Islet precursor cell (in vitro differentiated cells): ENCODE results near the gene ANKRD28.
"Not testable (repeated sequence)": the region's sequence is repeated elsewhere in the genome, so short reads cannot be mapped to it uniquely, and the experiment has no call there.

Experiments
- DNase-seq: peaks from one replicate; pipeline ENCODE4 v3.0.0-alpha.2; 2018

Gene ANKRD28

DNA sequence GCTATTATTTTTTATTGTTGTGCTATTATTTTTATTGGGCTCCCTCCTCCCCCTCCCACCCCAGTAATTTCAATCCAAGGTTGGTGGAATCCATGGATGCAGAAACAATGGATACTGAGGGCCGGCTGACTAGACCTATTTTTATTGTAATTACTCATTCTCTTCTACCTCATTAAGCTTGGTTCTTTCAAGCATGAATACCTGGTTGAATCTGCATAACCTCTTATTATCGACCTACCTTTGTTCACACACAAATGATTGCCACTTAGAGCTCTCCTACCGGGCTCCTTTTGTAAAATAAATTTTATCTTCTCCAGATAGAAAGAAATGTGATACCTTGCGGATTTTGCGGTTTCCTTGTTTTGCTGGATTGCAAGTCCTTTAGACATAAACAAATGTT, 164.6 kb downstream of the ANKRD28 start:
- DNase-seq, result no peak

DNA sequence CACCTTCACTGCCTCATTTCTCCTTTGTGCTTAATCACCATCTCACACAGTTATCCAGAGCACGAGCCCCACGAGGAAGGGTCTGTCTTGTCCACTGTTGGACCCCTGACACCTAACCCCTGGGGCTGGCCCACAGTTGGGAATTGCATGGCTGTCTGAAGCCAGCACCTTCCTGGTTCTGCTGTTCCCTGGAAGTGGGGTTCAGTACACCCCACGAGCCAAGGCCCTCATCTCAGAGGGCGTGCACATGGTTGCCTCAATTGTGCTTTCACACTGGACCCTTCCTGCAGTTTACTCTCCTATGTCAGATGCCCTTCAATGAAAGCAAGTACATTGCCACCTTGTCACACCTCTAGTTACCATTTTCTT, 165.6 kb downstream of the ANKRD28 start:
- DNase-seq, result no peak

DNA sequence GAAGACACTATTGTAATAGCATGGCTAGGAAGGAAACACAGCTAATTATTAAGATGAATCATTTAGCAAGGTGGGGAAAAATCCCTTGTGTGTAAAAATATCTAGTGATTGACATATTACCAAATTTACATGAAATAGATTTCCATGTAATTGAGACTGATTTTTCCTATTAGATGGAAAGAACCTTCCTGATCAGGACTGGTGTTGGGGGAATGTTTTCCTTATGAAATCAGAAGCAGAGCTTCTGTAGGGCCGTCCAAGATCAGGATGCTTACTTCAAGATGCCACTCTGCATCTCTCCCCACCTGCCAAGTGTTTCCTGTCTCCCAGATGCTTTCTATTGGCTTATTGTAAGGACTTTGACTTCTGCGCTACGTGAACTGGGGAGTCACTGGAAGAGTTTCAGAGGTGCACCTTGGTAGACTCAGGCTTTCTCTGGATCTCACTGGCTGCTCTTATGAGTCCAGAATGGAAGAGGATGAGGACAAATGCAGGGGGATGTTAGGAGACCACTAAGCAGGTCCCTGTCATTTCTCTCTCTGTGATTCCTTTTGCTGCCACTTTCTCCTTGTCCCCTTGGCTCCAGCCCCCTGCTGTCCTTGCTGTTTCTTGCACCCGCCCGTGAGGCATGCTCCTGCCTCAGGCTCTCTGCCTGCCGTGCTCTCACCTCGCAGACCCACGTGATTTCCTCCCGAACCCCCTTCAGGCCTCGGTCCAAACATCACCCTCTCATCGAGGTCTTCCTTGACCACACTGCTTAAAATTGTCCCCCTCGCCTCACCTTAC, 166.2 kb downstream of the ANKRD28 start:
- DNase-seq, result no peak

DNA sequence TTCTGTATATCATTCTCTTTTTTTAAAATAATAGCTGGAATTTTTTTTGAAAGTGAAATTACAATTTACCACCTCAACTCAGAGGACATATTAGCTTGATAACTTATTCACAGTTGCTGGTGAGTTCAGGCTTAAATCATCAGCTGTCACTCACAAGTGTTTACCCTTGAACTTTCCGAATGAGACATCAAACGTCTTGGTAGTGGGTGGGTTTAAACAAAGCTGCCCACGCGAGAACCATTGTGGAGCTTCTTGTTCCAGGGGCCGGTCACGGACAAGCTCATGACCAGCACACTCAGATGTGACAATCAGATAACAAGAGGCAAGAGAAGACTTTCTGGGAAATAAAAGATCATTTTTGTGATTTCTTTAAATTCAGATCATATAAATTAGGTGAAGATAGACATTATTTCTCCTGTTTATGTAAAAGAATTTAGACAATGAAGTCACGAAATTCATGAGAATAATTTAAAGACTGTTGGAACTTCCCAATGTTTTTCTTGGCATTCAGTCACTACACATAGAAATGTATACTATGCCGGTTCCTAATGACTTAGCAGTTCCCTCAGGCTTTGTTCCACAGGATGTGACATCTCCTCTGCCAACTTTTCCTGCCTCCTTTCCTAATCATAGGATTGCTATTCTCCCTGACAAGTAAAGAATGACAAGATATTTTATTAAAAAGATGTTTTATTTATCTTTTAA, 167.0 kb downstream of the ANKRD28 start:
- no peak for DNase-seq

DNA sequence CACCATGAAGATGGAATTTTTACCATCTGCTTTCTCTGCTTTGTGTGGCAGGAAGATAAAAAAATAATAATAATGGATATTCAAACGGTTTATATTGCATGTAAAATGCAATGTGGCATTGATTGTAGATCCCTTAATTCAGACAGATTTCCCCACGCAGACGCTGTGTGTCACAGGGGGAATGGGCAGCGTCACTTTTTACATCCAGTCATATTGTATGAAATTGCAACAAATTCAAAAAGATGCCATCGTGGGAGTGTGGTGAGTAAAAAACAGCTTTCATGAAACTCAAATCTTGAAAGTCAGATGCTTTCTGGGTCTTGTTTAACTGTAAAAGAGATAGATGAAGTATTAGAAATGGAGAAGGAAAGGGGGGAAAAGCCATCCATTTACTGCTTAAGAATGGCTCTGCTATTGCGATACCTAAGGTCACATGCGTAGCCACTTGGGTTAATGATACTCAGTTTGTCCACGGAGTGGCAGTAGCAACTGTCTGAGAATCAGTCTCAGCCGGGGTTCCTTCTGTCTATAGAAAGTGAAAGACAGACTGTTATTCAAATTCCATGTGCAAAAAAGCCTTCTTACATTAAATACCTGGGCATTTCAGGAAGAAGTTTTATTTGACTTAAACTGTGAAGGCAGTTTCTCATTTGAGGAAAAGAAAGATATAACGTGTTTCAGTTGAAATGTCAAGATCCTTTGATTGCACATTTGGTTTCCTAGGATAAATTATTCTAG, 167.8 kb downstream of the ANKRD28 start:
- DNase-seq, result peak; percentile 73

DNA sequence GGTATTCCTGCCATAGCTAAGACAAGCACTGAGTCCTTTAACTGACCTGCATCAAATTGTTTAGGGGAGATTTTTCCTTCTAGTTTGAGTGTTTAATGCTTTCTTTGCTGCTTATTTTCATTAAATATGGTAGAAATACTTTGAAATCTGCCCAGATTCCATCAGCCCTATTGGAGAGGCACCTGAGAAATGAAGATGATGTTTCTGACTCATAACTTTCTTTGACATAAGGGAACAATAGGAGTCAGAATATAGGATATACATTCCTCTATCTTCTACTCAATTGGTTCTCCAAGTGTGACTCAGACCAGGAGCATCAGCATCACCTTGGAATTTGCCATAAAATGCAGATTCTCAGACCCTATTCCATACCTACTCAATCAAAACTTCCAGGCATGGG, 168.8 kb downstream of the ANKRD28 start:
- no peak for DNase-seq

DNA sequence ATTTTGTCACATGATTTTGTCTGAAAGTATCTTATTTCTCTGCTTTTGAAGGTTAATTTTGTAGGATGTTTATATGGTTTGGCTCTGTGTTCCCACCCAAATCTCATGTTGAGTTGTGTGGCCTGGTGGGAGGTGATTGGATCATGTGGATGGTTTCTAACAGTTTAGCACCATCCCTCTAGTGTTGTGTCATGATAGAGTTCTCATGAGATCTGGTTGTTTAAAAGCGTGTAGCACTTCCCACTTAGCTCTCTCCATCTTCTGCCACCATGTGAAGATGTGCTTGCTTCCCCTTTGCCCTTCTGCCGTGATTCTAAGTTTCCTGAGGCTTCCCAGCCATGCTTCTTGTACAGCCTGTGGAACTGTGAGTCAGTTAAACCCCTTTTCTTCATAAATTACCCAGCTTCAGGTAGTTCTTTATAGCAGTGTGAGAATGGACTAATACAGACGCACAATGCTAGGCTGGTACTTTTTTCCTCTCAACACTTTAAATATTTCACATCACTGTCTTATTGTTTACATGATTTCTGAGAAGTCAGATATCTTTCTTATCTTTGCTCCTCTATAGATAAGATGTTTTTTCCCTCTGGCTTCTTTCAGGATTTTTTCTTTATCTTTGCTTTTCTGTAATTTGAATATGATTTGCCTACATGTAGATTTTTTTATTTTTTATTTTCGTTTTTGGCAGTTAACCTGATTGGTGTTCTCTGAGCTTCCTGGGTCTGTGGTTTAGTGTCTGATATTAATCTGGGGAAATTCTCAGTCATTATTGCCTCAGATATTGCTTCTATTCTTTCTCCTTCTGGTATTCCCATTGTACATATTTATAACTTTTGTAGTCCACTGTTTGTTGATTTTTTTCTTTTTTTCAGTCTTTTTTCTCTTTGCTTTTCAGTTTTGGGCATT, 174.0 kb downstream of the ANKRD28 start:
- DNase-seq, result no peak

DNA sequence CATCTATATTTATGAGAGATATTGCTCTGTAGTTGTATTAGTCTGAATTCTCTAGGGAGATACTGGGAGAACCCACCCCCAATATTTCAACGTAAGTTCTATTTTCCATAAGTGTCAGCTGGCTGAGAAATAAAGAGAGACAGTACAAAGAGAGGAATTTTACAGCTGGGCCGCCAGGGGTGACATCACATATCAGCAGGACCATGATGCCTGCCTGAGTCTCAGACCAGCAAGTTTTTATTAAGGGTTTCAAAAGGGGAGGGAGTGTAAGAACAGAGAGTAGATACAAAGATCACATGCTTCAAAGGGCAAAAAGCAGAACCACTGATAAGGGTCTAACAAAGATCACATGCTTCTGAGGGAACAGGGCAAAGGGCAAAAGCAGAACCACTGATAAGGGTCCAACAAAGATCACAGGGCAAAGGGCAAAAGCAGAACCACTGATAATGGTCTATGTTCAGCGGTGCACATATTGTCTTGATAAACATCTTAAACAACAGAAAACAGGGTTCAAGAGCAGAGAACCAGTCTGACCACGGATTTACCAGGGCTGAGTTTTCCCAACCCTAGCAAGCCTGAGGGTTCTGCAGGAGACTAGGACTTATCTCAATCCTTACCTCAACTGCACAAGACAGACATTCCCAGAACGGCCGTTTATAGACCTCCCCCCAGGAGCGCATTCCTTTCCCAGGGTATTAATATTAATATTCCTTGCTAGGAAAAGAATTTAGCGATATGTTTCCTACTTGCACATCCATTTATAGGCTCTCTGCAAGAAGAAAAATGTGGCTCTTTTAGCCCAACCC, 177.9 kb downstream of the ANKRD28 start:
- DNase-seq, result not testable (repeated sequence)
